NCI-H226 (cell line): ENCODE measurements around the gene UBTD2.
"Not testable (repeated sequence)": the region's sequence is repeated elsewhere in the genome, so short reads cannot be mapped to it uniquely, and the experiment has no call there.

Experiments
- DNase-seq: peaks from one replicate; pipeline ENCODE4 v3.0.0-alpha.2; 2015

Gene UBTD2, protein sequence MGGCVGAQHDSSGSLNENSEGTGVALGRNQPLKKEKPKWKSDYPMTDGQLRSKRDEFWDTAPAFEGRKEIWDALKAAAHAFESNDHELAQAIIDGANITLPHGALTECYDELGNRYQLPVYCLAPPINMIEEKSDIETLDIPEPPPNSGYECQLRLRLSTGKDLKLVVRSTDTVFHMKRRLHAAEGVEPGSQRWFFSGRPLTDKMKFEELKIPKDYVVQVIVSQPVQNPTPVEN

DNA sequence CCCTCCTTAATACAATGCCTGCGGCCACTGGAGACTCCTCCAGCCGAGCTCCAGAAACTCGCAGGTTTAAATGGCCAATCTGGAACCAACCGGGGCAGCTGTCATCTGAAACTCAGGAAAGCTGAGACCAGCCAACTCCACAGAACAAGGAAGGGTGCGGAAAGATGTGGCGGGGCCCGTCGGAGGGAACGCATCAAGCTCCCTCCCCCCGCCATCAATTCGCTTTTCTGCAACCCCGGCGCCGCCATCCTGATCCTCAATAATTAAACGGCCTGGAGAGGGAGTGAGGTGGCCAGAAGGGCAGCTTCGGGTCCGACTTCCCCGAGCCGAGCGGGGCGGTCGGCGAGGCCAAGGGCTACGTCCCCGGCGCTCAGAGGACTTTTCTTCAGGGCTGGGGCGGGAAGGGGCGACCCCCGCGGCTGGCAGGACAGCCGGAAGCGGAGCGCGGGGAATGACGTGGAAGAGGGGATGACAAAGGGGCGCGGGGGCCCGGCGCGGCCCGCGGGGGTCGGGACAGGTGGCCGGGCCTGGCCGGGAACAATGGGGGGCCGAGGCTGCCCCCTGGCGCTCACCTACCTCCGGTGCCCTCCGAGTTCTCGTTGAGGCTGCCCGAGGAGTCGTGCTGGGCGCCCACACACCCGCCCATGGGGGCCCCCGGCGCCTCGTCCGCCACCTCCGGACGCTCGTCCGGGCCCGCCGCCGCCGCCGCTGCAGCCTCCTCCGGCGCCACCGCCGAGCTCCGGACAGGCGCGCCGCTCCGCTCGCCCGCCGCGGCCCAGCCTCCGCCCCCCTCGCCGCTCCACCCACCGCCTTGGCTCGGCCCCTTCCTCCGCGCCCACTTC lies at the start of gene UBTD2:
TSS of gene UBTD2 (minus strand) at position 745 of the 842 bp plus-strand sequence. CDS start at position 646, 99 bp downstream.
- peak; percentile 71 for DNase-seq

DNA sequence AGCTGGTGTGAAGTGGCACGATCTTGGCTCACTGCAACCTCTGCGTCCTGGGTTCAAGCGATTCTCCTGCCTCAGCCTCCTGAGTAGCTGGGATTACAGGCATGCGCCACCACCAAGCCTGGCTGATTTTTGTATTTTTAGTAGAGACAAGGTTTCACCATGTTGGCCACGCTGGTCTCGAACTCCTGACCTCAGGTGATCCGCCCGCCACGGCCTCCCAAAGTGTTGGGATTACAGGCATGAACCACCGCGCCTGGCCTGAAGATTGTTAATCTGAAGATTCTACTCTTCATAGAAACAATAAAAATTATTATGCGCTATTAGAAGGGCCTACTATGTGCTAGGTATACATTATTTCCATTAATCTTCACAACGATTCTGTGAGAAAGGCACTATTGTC lies 43.3 kb upstream of the UBTD2 start:
- not testable (repeated sequence) for DNase-seq

GRCh38 chr5:172325452-172325851 lies 41.9 kb upstream of the UBTD2 start:
- no peak for DNase-seq

DNA sequence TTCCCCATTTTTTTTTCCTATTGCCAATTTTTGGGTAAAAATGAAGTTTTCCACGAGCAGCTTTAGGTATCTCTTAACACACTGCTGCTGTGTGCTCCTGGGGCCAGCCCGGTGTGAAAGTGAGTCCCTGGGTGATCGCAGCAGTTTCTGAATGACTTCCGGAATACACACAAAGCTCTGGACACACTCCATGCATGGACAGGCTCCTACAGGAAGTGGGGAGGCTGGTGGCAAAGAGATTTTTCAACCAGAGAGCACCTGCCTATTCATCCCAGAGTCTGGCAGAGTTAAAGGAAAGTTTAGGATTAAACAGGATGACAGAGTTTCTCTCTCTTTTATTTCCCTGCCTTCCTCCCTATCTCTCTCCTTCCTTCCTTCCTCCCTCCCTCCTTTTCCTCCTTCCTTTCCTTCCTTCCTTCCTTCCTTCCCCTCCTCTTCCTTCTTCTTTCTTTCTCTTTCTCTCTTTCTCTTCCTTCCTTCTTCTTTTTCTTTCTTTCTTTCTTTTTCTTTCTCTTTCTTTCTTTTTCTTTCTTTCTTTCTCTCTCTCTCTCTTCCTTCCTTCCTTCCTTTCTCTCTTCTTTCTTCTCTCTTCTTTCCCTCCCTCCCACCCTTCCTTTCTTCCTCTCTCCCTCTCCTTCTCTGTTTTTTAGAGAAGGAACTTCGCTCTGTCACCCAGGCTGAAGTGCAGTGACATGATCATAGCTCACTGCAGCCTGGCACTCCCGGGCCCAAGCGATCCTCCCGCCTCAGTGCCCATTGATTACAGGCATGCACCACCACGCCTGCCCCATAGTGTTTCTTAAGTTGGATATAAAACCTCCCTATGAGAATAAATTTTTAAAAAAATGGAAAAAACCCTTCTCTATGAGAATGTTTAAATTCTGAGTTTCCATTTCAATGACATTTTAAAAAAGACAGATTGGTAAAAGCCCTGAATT lies 38.7 kb upstream of the UBTD2 start:
- no peak for DNase-seq

GRCh38 chr5:172321593-172321992 lies 38.0 kb upstream of the UBTD2 start:
- no peak for DNase-seq

DNA sequence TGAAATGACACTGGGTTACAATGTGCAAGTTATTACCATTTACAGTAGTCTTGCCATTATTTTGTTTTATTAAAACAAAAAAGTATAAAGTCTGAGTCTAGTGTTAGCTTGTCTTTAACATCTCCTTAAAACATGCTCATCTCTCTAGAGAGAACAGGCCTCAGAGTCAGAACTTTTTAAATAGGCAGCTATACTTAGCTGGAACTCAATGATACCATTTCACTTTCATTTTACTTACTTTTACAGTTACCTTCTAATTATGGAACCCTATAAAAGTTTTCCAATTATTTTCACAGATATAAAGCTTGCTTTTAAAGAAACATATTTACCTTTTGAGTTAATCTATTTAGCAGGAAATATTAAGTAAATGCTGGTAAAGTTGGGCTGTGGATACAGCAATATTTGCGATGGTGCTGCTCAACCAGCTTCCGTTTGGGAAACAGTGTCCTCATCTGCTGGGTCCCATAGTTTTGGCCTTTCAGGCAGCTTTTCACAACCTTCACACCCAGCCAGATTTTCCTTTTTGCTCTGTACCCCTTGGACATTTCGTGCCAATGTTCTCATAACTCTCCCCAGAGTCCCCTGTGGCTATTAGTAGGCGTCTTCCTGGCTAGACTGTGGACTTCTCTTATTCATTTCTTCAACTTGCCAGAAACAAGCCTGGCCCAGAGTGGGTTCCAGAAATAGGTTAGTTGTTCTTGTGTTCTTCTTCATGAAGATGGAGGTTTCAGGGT lies 36.3 kb upstream of the UBTD2 start:
- no peak for DNase-seq

- no peak for DNase-seq
Measured at GRCh38 chr5:172315587-172316493, 32.3 kb upstream of the UBTD2 start.

GRCh38 chr5:172313915-172314314 lies 30.4 kb upstream of the UBTD2 start:
- DNase-seq: no peak

GRCh38 chr5:172312286-172312685 lies 28.7 kb upstream of the UBTD2 start:
- no peak for DNase-seq

DNA sequence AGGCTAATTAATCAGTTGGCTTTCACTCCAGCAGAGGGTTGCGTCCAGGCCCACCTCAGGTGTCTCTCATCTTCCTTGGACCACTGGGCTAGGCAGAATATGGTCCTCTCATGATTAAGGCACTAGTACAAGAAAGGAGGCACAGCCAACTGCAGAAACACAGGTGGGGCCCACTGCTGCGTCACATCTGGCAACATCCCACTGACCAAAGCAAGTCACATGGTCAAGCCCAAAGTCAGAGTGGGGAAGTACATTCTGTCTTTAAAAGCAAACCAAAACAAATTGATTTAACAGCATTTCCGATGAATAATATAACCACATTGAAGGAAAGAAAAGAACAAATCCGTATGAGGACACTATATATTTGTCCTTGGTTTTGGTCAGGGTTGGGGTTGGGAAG lies 28.0 kb upstream of the UBTD2 start:
- DNase-seq: no peak

- no peak for DNase-seq
Measured at GRCh38 chr5:172311026-172311425, 27.5 kb upstream of the UBTD2 start.

GRCh38 chr5:172305380-172305779 lies 21.8 kb upstream of the UBTD2 start:
- no peak for DNase-seq

- DNase-seq: peak; percentile 41
Measured at GRCh38 chr5:172303572-172304335, 20.2 kb upstream of the UBTD2 start.

DNA sequence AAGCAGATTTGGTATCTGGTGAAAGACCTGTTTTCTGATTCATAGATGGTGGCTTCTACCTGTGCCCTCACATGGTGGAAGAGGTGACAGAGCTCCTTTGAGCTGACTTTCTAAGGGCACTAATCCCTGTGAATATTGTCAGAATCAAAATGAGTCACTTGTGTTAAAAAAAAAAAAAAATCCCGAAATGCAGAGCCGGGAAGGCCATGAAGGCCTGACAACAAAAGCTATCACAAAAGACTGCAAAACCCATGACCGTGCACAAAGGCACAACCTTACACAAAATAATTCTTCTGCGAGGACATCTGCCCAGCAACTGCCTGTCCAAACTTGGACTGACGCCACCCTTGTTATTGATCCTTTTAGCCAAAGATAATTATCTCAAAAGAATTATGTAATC lies 19.6 kb upstream of the UBTD2 start:
- DNase-seq: no peak

GRCh38 chr5:172302047-172302710 lies 18.6 kb upstream of the UBTD2 start:
- DNase-seq: no peak

DNA sequence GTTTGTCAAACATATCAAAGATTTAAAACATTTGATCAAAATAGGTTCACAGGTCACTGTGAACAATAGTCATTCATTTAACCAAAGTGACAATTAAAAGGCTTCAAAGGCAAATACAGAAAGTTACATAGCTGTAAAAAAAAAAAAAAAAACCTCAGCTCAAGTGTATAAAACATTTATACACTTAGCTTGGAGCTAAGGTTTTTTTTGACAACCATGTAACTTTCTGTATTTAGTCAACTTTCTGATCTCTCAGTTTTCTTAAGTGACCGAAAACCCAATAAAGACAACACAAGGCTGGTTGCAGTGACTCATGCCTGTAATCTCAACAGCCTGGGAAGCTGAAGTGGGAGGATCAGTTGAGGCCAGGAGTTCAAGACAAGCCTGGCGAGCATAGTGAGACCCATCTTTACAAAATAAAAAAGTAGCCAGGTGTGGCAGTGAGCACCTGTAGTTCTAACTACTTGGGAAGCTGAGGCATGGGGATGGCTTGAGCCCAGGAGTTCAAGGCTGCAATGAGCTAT lies 16.4 kb upstream of the UBTD2 start:
- DNase-seq: peak; percentile 76

- DNase-seq: no peak
Measured at GRCh38 chr5:172294831-172295230, 11.3 kb upstream of the UBTD2 start.

- DNase-seq: no peak
Measured at GRCh38 chr5:172293745-172294342, 10.3 kb upstream of the UBTD2 start.

GRCh38 chr5:172293054-172293744 lies 9.6 kb upstream of the UBTD2 start:
- DNase-seq: peak; percentile 56
